Loucy (cell line): ENCODE results near the gene REL.

Experiments
- H2AFZ ChIP-seq: fragments of 200-600 bp; sonication (generic); 2 replicates; pipeline ENCODE4 v1.6.0; 2016; ENCODE audit warnings: antibody characterized with exemption, mild to moderate bottlenecking, low read length, moderate library complexity
- H3F3A ChIP-seq: fragments of 200-600 bp; 2 replicates; pipeline ENCODE4 v1.6.0; 2016; ENCODE audit warnings: antibody characterized with exemption, low read depth, mild to moderate bottlenecking
- H3K27me3 ChIP-seq: fragments of 200-600 bp; sonication (generic); 2 replicates; pipeline ENCODE4 v1.6.1; 2014; ENCODE audit warnings: low read length, mild to moderate bottlenecking; ENCODE audit not compliant: insufficient read depth, poor library complexity, severe bottlenecking
- H3K36me3 ChIP-seq: fragments of 200-600 bp; sonication (generic); 2 replicates; pipeline ENCODE4 v1.6.1; 2016; ENCODE audit warnings: low read length; ENCODE audit not compliant: insufficient read depth
- H3K4me1 ChIP-seq: fragments of 200-600 bp; sonication (generic); 2 replicates; pipeline ENCODE4 v1.5.1; 2014; ENCODE audit warnings: low read length, mild to moderate bottlenecking; ENCODE audit not compliant: insufficient read depth, poor library complexity, severe bottlenecking
- H3K4me2 ChIP-seq: fragments of 200-600 bp; sonication (generic); 2 replicates; pipeline ENCODE4 v1.6.0; 2014; ENCODE audit warnings: antibody characterized with exemption, low read length, low read depth, mild to moderate bottlenecking; ENCODE audit not compliant: poor library complexity, severe bottlenecking
- H3K4me3 ChIP-seq: fragments of 200-600 bp; sonication (generic); 2 replicates; pipeline ENCODE4 v1.5.1; 2014; ENCODE audit warnings: low read length, mild to moderate bottlenecking, mixed read lengths; ENCODE audit not compliant: poor library complexity, severe bottlenecking
- H3K79me2 ChIP-seq: fragments of 200-600 bp; sonication (generic); 2 replicates; pipeline ENCODE4 v1.6.1; 2014; ENCODE audit warnings: low read length; ENCODE audit not compliant: insufficient read depth
- H3K9ac ChIP-seq: fragments of 200-600 bp; sonication (generic); 2 replicates; pipeline ENCODE4 v1.6.0; 2014; ENCODE audit warnings: mild to moderate bottlenecking, low read depth, low read length, moderate library complexity; ENCODE audit not compliant: poor library complexity, severe bottlenecking
- H3K9me2 ChIP-seq: fragments of 200-600 bp; sonication (generic); replicated peaks from 2 replicates; pipeline ENCODE4 v1.6.1; 2016; ENCODE audit warnings: low read depth, low read length, mixed read lengths
- H3K9me3 ChIP-seq: fragments of 200-600 bp; sonication (generic); 2 replicates; pipeline ENCODE4 v1.6.1; 2014; ENCODE audit warnings: mild to moderate bottlenecking, antibody characterized with exemption, low read length, low read depth; ENCODE audit not compliant: insufficient read depth
- H4K20me1 ChIP-seq: fragments of 200-600 bp; sonication (generic); 2 replicates; pipeline ENCODE4 v1.6.0; 2014; ENCODE audit warnings: antibody characterized with exemption, low read length, mild to moderate bottlenecking; ENCODE audit not compliant: insufficient read depth, poor library complexity, severe bottlenecking
- EZH2phosphoT487 ChIP-seq: fragments of 200-600 bp; IDR thresholded peaks from 2 replicates; pipeline ENCODE4 v1.6.1; 2018; ENCODE audit warnings: antibody characterized with exemption, mild to moderate bottlenecking, moderate library complexity, borderline replicate concordance
- TF ChIP-seq, protein P1 (sequence below): fragments of 200-600 bp; sonication (generic); conservative IDR thresholded peaks from 2 replicates; pipeline ENCODE4 v1.5.1; 2014; ENCODE audit warnings: mild to moderate bottlenecking, antibody characterized with exemption, low read length

Gene REL

DNA sequence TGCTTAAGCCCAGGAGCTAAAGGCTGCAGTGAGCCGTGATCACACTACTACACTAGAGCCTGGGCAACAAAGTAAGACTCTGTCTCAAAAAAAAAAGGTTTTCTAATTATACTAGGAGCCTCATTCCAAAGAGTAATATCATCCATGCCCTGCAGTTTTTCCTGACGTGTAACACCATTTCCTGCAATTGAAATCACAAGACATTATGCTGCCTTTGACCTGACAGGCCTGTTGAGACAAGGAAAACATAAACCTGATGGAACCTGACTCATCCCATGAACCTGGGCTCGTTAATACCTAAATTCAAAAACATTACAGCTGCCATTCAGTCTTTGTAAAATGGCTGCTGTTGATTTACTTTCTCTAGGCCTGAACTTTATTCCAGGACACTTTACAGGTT is 77.4 kb downstream of the REL start:
- Histone ChIP-seq H3K9ac (no peak overlapping the region), H3K4me3 (no peak overlapping the region), H3K4me2 (no peak overlapping the region), H3F3A (no peaks in the 10 kb centered on the region), H3K36me3 (no peaks in the 10 kb centered on the region; the same call in 1 of the 2 replicates), H4K20me1 (no peaks in the 10 kb centered on the region), H3K9me3 (no peaks in the 10 kb centered on the region), H3K9me2 (no peaks in the 10 kb centered on the region), H3K4me1 (no peaks in the 10 kb centered on the region), H3K27me3 (no peaks in the 10 kb centered on the region), H3K79me2 (no peaks in the 10 kb centered on the region), H2AFZ (no peak overlapping the region)
- TF ChIP-seq EZH2phosphoT487, result no peak
- TF ChIP-seq, protein P1, sequence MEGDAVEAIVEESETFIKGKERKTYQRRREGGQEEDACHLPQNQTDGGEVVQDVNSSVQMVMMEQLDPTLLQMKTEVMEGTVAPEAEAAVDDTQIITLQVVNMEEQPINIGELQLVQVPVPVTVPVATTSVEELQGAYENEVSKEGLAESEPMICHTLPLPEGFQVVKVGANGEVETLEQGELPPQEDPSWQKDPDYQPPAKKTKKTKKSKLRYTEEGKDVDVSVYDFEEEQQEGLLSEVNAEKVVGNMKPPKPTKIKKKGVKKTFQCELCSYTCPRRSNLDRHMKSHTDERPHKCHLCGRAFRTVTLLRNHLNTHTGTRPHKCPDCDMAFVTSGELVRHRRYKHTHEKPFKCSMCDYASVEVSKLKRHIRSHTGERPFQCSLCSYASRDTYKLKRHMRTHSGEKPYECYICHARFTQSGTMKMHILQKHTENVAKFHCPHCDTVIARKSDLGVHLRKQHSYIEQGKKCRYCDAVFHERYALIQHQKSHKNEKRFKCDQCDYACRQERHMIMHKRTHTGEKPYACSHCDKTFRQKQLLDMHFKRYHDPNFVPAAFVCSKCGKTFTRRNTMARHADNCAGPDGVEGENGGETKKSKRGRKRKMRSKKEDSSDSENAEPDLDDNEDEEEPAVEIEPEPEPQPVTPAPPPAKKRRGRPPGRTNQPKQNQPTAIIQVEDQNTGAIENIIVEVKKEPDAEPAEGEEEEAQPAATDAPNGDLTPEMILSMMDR, result no peak

DNA sequence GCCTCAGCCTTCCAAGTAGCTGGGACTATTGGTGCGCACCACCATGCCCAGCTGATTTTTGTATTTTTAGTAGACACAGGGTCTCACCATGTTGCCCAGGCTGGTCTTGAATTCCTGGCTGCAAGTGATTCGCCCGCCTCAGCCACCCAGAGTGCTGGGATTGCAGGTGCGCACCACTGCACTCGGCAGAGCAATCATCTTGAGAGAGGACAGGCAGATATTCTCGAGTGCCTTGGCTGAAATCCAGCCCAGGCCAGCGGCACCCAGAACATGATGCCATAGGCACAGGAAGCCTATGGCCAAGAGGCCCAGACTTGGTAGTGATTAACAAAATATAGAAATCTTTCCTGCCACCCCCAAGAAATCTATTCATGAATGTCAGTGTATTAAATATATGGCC is 78.1 kb downstream of the REL start:
- no peaks in the 10 kb centered on the region for H3K9me3 ChIP-seq
- no peak overlapping the region for H3K4me2 ChIP-seq

DNA sequence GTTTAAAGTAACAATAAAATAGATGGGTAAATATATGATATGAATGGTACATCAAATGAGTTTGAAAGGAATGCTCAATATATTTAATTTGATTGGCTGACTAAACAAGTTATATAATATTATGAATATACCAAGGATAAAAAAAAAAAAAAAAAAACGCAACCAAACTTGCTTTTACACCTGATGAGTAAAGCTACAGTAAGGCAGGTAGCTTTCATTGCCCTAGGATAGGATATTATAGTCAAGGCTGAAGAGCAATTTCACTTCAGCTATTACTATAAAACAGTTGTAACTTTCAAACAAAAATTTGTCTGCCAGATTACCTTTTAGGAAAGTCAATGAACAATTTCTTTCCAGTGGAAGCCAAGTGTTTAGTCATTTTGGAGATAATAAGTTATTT is 79.3 kb downstream of the REL start:
- Histone ChIP-seq H3K4me2 (no peak overlapping the region), H3K27me3 (no peaks in the 10 kb centered on the region), H3F3A (no peaks in the 10 kb centered on the region), H3K9me3 (no peaks in the 10 kb centered on the region), H3K9ac (no peak overlapping the region), H4K20me1 (no peaks in the 10 kb centered on the region), H3K36me3 (no peaks in the 10 kb centered on the region), H3K9me2 (no peaks in the 10 kb centered on the region), H3K79me2 (no peaks in the 10 kb centered on the region), H2AFZ (no peak overlapping the region), H3K4me1 (peaks cover 12% of the 10 kb centered on the region), H3K4me3 (no peak overlapping the region)
- TF ChIP-seq, protein P1, result no peak
- no peak for TF ChIP-seq EZH2phosphoT487

More for the DNA sequence above, 78.1 kb downstream of the REL start:
- Histone ChIP-seq H3K27me3 (no peaks in the 10 kb centered on the region), H3K9ac (no peak overlapping the region), H3K4me1 (no peaks in the 10 kb centered on the region), H3K79me2 (no peaks in the 10 kb centered on the region), H4K20me1 (no peaks in the 10 kb centered on the region), H3F3A (no peaks in the 10 kb centered on the region), H3K4me3 (no peak overlapping the region), H2AFZ (no peak overlapping the region), H3K36me3 (no peaks in the 10 kb centered on the region), H3K9me2 (no peaks in the 10 kb centered on the region)
- no peak for TF ChIP-seq EZH2phosphoT487
- TF ChIP-seq, protein P1, result no peak
